DMS153 (cell line): ENCODE data around the gene GPR137.

ENCODE experiments used
- DNase-seq: peaks from one replicate; lab custom pipeline; 2025; lab: John Stamatoyannopoulos, UW

The GPR137 gene

DNA sequence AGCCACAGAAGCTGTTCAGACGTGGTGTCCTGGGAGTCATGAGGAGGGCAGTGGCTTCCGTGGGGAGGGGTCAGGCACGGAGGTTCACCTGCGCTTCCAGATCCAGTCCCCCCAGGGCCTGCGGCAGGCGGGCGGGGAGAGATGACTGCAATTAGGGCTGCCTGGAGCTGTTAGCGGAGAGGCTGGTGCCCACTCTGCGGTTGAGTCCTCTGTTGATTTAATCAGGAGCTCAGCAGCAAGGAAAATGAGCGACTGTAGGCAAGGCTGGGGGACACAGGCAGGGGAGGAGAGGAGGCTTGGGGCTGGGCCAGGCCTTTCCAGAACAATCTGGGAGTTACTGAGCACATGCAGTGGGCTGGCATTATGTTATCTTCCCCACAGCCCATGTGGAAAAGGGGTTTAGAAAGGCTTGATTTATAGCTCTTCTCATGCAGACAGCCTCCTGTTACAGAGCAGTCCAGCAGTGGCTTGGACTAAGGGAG lies 21.2 kb upstream of the GPR137 start:
- DNase-seq, result no peak

DNA sequence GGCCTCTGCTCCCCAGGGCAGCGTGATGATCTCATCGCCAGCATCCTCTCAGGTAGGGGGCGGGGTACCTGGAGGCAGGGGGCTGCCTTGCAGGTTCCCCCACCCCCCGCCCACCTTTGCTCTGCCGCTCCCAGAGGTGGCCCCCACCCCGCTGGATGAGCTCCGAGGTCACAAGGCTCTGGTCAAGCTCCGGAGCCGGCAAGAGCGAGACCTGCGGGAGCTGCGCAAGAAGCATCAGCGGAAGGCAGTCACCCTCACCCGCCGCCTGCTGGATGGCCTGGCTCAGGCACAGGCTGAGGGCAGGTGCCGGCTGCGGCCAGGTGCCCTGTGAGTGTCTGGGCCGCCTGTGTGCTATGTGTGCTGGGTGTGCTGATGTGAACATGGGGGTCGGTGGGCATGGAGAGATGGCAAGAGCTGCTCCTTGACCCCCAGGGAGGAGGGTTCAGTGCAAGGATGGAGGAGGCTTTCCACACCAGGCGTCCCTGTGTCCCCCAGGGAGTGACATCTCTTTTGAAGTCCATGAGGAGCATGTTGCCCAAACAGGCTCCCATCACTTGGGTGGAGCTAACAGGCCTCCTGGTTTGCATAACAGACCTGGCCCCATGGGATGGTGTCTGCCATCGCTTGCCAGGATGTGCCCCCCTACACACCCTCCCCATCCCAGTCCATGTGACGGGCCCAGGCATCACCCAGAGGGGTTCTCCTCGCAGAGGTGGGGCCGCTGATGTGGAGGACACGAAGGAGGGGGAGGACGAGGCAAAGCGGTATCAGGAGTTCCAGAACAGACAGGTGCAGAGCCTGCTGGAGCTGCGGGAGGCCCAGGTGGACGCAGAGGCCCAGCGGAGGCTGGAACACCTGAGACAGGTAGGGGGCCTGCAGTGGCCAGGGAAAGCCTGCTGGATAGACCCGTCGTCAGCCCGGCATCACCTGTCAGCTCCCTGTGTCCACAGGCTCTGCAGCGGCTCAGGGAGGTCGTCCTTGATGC lies 20.2 kb upstream of the GPR137 start:
- no peak for DNase-seq

- DNase-seq, result no peak
Observed at GRCh38 chr11:64266339-64266738, 19.3 kb upstream of the GPR137 start.

DNA sequence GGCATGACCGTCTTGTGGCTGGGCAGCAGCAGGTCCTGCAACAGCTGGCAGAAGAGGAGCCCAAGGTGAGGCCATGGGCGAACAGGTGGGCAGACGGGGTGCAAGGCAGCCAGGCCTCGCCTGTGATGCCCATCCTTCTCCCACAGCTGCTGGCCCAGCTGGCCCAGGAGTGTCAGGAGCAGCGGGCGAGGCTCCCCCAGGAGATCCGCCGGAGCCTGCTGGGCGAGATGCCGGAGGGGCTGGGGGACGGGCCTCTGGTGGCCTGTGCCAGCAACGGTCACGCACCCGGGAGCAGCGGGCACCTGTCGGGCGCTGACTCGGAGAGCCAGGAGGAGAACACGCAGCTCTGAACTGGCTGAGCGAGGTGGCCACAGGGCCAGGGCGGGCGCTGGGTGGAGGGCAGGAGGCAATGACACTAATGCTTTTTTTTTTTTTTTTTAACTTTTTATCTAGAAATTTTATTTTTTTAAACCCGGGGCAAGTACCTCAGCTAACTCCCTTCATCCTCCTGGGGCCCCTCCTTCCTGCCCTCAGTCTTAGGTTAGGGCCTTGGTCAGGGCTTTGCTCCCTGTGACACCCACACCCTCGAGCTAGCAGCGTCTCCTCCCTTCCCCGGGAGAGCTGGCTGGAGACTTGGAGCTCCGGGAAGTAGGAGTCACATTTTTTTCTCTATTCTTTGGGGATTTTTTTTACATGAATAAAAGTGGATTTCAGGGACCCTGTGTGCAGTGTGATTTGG lies 18.3 kb upstream of the GPR137 start:
- DNase-seq, result no peak

GRCh38 chr11:64268025-64268892 lies 17.4 kb upstream of the GPR137 start:
- DNase-seq, result no peak

DNA sequence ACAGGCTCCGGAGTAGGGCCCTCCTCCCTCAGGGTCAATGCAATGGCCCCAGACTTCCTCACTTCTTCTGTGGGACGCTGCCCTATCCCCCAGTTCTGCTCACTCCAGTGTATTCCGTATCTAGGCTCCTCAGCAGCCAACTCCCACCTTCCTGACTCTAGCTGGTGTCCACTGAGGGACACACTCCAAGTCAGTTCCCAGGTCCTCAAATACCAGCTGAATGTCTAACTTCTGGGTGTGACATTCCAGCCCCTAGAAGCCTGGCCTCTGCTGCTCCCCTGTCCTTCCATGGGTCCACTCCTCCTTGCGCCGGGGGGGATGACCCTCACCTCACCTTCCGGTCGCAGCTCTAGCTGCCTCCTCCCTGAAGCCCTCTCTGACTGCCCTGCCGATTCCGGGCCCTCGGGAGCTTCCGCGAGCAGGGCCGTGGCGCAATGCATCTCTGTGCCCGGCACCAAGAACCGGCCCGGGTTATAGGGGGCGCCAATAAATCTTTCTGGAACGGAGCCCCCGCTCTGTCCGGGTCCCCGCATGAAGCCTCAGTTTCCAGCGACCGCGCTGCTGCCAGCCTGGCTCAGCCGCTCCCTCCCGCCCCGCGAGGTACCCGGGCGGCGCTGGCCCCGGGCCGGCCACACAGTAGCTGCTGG lies 16.6 kb upstream of the GPR137 start:
- no peak for DNase-seq

GRCh38 chr11:64269540-64270220 lies 16.0 kb upstream of the GPR137 start:
- DNase-seq, result peak; percentile 99

DNA sequence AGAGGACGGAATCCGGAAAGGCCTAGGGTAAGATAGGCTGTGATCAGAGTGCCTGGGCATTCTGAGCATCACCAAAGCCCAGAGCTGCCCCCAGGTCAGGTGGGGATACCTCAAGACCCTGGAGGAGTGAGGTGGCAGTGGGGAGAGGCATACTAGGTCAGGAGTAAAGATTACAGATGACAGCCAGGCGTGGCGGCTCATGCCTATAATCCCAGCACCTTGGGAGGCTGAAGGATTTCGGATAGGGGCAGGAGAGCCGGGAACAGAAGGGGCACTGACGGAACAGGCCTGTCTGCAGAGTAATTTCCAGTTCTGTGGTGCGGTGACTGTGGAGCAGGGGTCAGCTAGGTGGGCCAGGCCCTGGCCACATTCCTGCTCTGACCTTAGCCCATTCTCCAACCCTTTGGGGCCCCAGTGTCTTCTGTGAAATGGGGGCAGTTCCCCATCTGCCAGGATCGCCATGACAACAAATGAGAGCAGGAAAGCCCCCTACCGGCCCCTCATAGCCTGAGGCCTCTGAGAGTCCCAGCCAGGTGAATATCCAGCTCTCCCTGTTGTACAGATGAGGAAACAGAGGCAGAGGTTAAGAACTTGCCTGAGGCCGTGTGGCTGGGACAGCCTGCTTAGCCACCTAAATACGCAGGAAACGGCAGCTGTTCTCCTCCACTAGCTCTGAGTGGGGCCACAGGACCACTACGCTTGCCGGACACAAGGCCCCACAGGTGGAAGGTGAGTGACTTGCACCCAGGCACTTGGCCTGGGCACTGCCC lies 10.4 kb upstream of the GPR137 start:
- no peak for DNase-seq

DNA sequence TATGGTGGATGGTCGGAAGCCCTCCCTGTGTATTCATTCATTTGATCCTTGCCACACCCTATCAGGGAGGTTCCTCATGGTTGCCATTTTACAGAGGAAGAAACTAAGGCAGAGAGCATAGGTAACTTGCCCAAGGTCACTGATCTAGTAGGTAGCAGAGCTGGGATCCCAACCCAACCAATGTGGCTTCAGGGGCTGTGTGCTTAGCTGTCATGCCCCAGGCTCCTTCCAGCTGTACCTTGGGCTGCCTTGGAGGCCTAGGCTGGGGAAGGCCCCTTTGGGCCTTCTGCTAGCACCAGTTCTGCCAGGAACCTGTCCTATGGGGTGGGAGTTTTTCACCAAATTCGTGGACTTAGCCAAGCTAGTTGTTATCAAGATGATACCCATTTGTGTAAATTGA lies 9.8 kb upstream of the GPR137 start:
- no peak for DNase-seq

DNA sequence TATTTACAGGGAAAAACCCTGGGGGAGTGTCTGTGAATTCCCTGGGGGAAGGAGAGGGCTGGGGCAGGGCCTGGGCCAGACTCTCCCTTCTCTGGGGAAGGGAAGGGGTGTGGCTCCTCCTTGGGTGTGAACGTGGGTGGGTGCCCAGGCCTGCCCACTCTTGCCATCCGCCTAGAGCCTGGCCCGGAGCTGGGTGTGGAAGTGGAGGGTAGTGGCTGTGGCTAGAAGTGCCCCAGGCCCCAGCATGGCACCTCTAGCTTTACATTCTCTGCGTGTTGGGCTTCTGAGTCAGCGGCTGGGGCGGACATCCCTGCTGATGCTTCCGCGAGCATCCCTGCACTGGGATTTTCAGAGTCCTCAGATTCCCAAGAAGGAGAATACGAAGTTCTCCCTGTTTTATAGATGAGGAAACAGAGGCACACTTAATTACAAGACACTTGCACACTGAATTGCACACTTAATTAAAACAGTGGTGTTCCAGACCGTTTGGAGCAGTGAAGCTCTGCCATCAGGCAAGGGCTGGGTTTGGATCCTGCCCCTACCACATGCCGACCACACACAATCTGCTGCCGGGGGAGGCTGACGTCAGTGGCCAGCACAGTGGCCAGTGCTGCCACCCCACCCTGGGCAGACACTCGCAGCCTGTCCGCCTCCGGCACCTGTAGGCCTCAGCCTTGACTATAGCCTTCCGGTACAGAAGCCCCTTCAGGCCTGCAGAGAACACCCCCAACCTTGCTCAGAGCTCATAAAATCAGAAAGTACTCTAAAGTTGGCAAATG lies 8.8 kb upstream of the GPR137 start:
- DNase-seq, result no peak

- no peak for DNase-seq
Observed at GRCh38 chr11:64278576-64279190, 7.0 kb upstream of the GPR137 start.

GRCh38 chr11:64281957-64282770 lies 3.5 kb upstream of the GPR137 start:
- no peak for DNase-seq

DNA sequence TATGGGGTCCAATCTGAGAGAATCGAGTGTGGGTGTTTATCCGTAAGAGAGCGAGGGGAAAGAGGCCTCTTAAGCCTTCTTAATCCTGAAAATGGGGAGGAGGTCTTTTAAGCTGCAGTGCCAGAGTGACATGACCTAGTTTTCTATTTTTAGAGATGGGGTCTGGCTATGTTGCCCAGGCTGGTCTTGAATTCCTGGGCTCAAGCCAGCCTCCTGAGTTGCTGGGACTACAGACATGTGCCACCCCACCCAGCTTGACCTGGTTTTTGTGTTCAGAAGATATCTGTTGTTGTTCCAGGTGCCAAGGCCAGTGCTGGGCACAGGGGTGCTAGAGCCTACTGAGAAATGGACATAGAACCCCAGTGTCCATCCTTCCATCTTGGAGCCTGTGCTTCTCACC lies 2.6 kb upstream of the GPR137 start:
- no peak for DNase-seq

- peak; percentile 82 for DNase-seq
Observed at GRCh38 chr11:64284048-64284961, 1.3 kb upstream of the GPR137 start, which contains the start of gene BAD. Gene BAD (minus strand): TSS chr11:64284665. CDS start chr11:64284368, 297 bp downstream.

DNA sequence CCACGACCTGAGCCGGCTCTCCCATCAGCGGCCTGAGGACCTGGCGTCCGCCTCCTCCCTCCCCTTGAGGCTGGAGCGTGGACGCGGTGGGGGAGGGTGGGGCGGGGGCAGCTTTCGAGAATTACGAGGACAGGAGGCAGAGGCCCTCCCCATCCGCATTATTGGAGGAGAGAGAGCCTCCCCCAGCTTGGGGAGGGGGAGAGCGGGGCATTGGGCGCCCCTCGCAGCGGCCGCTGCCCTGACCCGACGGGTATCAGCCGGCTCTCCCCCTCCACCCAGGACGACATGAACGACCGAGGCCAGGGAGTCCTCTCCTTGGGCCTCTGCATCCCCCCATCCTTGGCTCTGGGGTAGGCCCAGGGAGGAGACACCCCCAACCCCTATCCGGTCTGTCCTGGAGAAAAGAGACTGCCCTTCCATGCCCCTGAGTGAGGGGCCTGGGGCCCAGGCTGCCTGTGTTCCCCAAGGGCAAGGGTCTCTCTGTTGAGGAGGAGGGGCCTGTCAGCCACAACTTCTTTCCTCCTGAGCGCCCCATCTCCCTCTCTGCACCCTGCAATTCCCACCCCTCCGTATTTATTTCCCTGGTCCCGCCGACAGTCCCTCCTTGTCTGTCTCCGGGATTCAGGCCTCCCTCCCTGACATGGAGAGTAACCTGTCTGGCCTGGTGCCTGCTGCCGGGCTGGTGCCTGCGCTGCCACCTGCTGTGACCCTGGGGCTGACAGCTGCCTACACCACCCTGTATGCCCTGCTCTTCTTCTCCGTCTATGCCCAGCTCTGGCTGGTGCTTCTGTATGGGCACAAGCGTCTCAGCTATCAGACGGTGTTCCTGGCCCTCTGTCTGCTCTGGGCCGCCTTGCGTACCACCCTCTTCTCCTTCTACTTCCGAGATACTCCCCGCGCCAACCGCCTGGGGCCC lies 495 bp downstream of the GPR137 start:
- peak; percentile 13 for DNase-seq

DNA sequence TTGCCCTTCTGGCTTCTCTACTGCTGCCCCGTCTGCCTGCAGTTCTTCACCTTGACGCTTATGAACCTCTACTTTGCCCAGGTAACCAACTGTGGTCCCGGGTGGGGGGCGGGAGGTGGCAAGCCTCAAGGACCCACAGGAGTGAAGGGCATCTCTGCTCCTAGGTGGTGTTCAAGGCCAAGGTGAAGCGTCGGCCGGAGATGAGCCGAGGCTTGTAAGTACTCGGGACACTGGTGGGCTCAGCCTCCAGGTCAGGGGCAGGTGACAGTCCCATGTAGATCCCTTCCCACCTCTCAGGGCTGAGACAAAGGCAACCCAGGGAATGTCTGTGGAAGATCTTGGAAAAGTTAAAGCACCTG lies 1.1 kb downstream of the GPR137 start:
- DNase-seq, result no peak
